ENCODE data around the gene CDC123. TPM values are rescaled to one million over a fixed set of nuclear protein-coding genes. Genes with fewer than 3 reads are reported as not detected.

The CDC123 gene
- 74.9 and 93.3 TPM in 2 replicates for total RNA-seq

GRCh38 chr10:12195603-12196506, at the start of gene CDC123, which contains the start of gene NUDT5:
TSS of gene CDC123 (plus strand) at chr10:12196188. CDS start at chr10:12196246, 58 bp downstream.
TSS of gene NUDT5 (minus strand) at chr10:12195891. CDS start at chr10:12186291, 9,600 bp downstream.

Other genes with a start within 250 kb of the CDC123 start
- 5.8 and 11.0 TPM in 2 replicates for gene UPF2, start 153.4 kb upstream of the CDC123 start, total RNA-seq
- 13.4 and 13.8 TPM in 2 replicates for gene DHTKD1, start 127.2 kb upstream of the CDC123 start, total RNA-seq
- gene SEC61A2, start 66.5 kb upstream of the CDC123 start, total RNA-seq = 3.8 and 5.8 TPM in 2 replicates
- 37.7 and 56.9 TPM in 2 replicates for gene NUDT5, start 297 bp upstream of the CDC123 start, total RNA-seq
- 1.6 and 2.9 TPM in 2 replicates for gene CAMK1D, start 153.4 kb downstream of the CDC123 start, total RNA-seq